ENCODE measurements around the gene ADARB2.

DNA sequence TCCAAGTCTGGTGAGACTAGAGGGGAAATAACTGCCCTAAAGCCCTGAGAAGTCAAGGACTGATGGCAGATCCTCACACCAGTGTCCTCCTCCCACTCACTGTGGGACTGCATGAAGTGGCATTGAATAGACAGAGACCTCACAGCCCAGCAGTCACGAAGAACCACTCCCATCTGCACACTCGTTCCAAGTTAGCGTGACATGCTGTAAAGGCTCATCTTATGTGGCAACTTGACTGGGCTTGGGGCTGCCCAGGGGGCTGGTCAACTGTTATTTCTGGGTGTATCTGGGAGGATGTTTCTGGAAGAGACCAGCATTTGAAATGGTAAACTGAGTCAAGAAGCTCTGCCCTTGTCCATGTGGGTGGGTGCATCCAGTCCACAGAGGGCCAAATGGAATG is 104.7 kb downstream of the ADARB2 start:
- TF ChIP-seq, protein P1, sequence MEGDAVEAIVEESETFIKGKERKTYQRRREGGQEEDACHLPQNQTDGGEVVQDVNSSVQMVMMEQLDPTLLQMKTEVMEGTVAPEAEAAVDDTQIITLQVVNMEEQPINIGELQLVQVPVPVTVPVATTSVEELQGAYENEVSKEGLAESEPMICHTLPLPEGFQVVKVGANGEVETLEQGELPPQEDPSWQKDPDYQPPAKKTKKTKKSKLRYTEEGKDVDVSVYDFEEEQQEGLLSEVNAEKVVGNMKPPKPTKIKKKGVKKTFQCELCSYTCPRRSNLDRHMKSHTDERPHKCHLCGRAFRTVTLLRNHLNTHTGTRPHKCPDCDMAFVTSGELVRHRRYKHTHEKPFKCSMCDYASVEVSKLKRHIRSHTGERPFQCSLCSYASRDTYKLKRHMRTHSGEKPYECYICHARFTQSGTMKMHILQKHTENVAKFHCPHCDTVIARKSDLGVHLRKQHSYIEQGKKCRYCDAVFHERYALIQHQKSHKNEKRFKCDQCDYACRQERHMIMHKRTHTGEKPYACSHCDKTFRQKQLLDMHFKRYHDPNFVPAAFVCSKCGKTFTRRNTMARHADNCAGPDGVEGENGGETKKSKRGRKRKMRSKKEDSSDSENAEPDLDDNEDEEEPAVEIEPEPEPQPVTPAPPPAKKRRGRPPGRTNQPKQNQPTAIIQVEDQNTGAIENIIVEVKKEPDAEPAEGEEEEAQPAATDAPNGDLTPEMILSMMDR (IDR thresholded peaks at IDR 0.05): no peak
- TF ChIP-seq EP300 (IDR thresholded peaks at IDR 0.05) (no peak), POLR2AphosphoS5 (IDR thresholded peaks at IDR 0.05) (no peak)
